Measurements from ENCODE around the gene DROSHA.

Gene DROSHA

GRCh38 chr5:31464081-31464480, 67.8 kb downstream of the DROSHA start:
- DNase-seq (ENCODE audit: low spot score): no peak

- no peak for DNase-seq (ENCODE audit: low spot score)
Observed at GRCh38 chr5:31463351-31463750, 68.5 kb downstream of the DROSHA start.

- no peak for DNase-seq (ENCODE audit: low spot score)
Observed at GRCh38 chr5:31459594-31459993, 72.3 kb downstream of the DROSHA start.

- no peak for DNase-seq (ENCODE audit: low spot score)
Observed at GRCh38 chr5:31455172-31455571, 76.7 kb downstream of the DROSHA start.

- no peak for DNase-seq (ENCODE audit: low spot score)
Observed at GRCh38 chr5:31453522-31453921, 78.4 kb downstream of the DROSHA start.

GRCh38 chr5:31452314-31452713, 79.6 kb downstream of the DROSHA start:
- peak; percentile 9 for DNase-seq (ENCODE audit: low spot score)

GRCh38 chr5:31449962-31450361, 81.9 kb downstream of the DROSHA start:
- DNase-seq (ENCODE audit: low spot score): no peak

GRCh38 chr5:31449174-31449573, 82.7 kb downstream of the DROSHA start:
- DNase-seq (ENCODE audit: low spot score): peak; percentile 18

GRCh38 chr5:31445041-31445600, 86.8 kb downstream of the DROSHA start:
- DNase-seq (ENCODE audit: low spot score): no peak

- no peak for DNase-seq (ENCODE audit: low spot score)
Observed at GRCh38 chr5:31443572-31443971, 88.3 kb downstream of the DROSHA start.

- DNase-seq (ENCODE audit: low spot score): no peak
Observed at GRCh38 chr5:31442058-31442745, 89.7 kb downstream of the DROSHA start.

GRCh38 chr5:31436851-31437250, 95.0 kb downstream of the DROSHA start:
- no peak for DNase-seq (ENCODE audit: low spot score)

- no peak for DNase-seq (ENCODE audit: low spot score)
Observed at GRCh38 chr5:31435730-31436129, 96.2 kb downstream of the DROSHA start.

- no peak for DNase-seq (ENCODE audit: low spot score)
Observed at GRCh38 chr5:31434898-31435297, 97.0 kb downstream of the DROSHA start.

- no peak for DNase-seq (ENCODE audit: low spot score)
Observed at GRCh38 chr5:31433229-31433628, 98.7 kb downstream of the DROSHA start.

- no peak for DNase-seq (ENCODE audit: low spot score)
Observed at GRCh38 chr5:31427724-31428309, 104.1 kb downstream of the DROSHA start.

- no peak for DNase-seq (ENCODE audit: low spot score)
Observed at GRCh38 chr5:31427013-31427723, 104.7 kb downstream of the DROSHA start.

- no peak for DNase-seq (ENCODE audit: low spot score)
Observed at GRCh38 chr5:31421806-31422586, 109.9 kb downstream of the DROSHA start.

- DNase-seq (ENCODE audit: low spot score): no peak
Observed at GRCh38 chr5:31417512-31417911, 114.4 kb downstream of the DROSHA start.

- DNase-seq (ENCODE audit: low spot score): no peak
Observed at GRCh38 chr5:31416547-31416946, 115.3 kb downstream of the DROSHA start.

GRCh38 chr5:31415960-31416359, 115.9 kb downstream of the DROSHA start:
- no peak for DNase-seq (ENCODE audit: low spot score)

All from putamen (tissue), 1 donor.